SK-N-SH (cell line): ENCODE data around the gene FKBP5. TPM values are rescaled to one million over a fixed set of nuclear protein-coding genes. Genes with fewer than 3 reads are reported as not detected.

Experiments used
- CTCF ChIA-PET: fragments of 300-600, 350-600 bp; formaldehyde crosslinking; extraction: SDS; loops from one replicate; lab custom pipeline; 2021; lab: Yijun Ruan, JAX
- POLR2A ChIA-PET: fragments of 350-600 bp; sonication (Branson Sonifier 250); formaldehyde crosslinking; extraction: SDS; loops from one replicate; lab custom pipeline; 2020; ENCODE audit warnings: antibody characterized with exemption, inconsistent platforms; lab: Yijun Ruan, JAX
- DNase-seq: peaks from one replicate; pipeline ENCODE4 v3.0.0; 2012
- H2AFZ ChIP-seq: fragments of 200-600 bp; sonication (generic); 2 replicates; pipeline ENCODE4 v1.8.1; 2016; ENCODE audit warnings: antibody characterized with exemption, mild to moderate bottlenecking, low read depth
- H3F3A ChIP-seq: fragments of 200-600 bp; sonication (generic); replicated peaks from 2 replicates; pipeline ENCODE3; 2016; ENCODE audit warnings: antibody characterized with exemption, mild to moderate bottlenecking; ENCODE audit not compliant: insufficient read depth
- H3K27ac ChIP-seq, 2 experiments: fragments of 200-500 bp in 1 of 2; fragments of 200-600 bp in 1 of 2; sonication (Bioruptor generic) in 1 of 2; sonication (generic), shearing (Covaris generic) in 1 of 2; 2 replicates each; pipeline versions ENCODE4 v1.5.1 to v1.6.1; 2014 to 2016; ENCODE audit warnings: low read depth in 2 of 2, inconsistent platforms in 1 of 2, low read length in 1 of 2, mild to moderate bottlenecking in 1 of 2, mixed read lengths in 1 of 2
- H3K27me3 ChIP-seq: fragments of 200-600 bp; sonication (generic), shearing (Covaris generic); 2 replicates; pipeline ENCODE4 v1.6.1; 2016; ENCODE audit warnings: mixed run types; ENCODE audit not compliant: insufficient read depth
- H3K36me3 ChIP-seq, 2 experiments: fragments of 200-500 bp in 1 of 2; fragments of 200-600 bp in 1 of 2; sonication (Bioruptor generic) in 1 of 2; sonication (generic) in 1 of 2; replicated peaks in 1 of 2; 2 replicates each; pipeline versions ENCODE3 to v1.5.1; 2014 to 2016; ENCODE audit warnings: low read length in 1 of 2, mild to moderate bottlenecking in 1 of 2; ENCODE audit not compliant: insufficient read depth in 2 of 2, control insufficient read depth in 1 of 2
- H3K4me1 ChIP-seq, 2 experiments: fragments of 200-500 bp in 1 of 2; fragments of 200-600 bp in 1 of 2; sonication (Bioruptor generic) in 1 of 2; sonication (generic), shearing (Covaris generic) in 1 of 2; 2 replicates each; pipeline versions ENCODE4 v1.5.1 to v1.6.1; 2014 to 2016; ENCODE audit warnings: low read depth in 1 of 2, low read length in 1 of 2, mixed run types in 1 of 2; ENCODE audit not compliant: insufficient read depth in 2 of 2, control insufficient read depth in 1 of 2
- H3K4me2 ChIP-seq: fragments of 200-600 bp; sonication (generic), shearing (Covaris generic); 2 replicates; pipeline ENCODE4 v1.6.1; 2017; ENCODE audit warnings: mixed run types
- H3K4me3 ChIP-seq, 2 experiments: fragments of 200-500 bp in 1 of 2; fragments of 200-600 bp in 1 of 2; sonication (Bioruptor generic) in 1 of 2; sonication (generic), shearing (Covaris generic) in 1 of 2; 2 replicates each; pipeline versions ENCODE4 v1.5.1 to v1.8.1; 2014 to 2016; ENCODE audit warnings: low read depth in 2 of 2, inconsistent platforms in 1 of 2, low read length in 1 of 2, mild to moderate bottlenecking in 1 of 2, mixed read lengths in 1 of 2, moderate library complexity in 1 of 2
- H3K79me2 ChIP-seq: fragments of 200-600 bp; sonication (generic); 2 replicates; pipeline ENCODE4 v1.8.1; 2017; ENCODE audit warnings: mild to moderate bottlenecking; ENCODE audit not compliant: insufficient read depth
- H3K9ac ChIP-seq: fragments of 200-600 bp; sonication (generic); 2 replicates; pipeline ENCODE4 v1.6.1; 2017; ENCODE audit warnings: mixed run types
- H3K9me2 ChIP-seq: fragments of 200-600 bp; sonication (generic); 2 replicates; pipeline ENCODE4 v1.6.1; 2017; ENCODE audit warnings: mixed run types
- H3K9me3 ChIP-seq: fragments of 200-600 bp; sonication (generic); 2 replicates; pipeline ENCODE4 v1.6.1; 2017; ENCODE audit warnings: mixed run types, mild to moderate bottlenecking, moderate library complexity
- H4K20me1 ChIP-seq: fragments of 200-600 bp; sonication (generic); 2 replicates; pipeline ENCODE4 v1.6.1; 2017; ENCODE audit warnings: mild to moderate bottlenecking, mixed run types; ENCODE audit not compliant: insufficient read depth
- CHD2 ChIP-seq: fragments of 150-350 bp; IDR thresholded peaks from 2 replicates; pipeline ENCODE4 v1.6.1; 2018; ENCODE audit warnings: low read length; ENCODE audit not compliant: partially characterized antibody
- ELF1 ChIP-seq: IDR thresholded peaks from 2 replicates; pipeline ENCODE4 v1.4.0; 2012
- FOSL2 ChIP-seq: IDR thresholded peaks from 2 replicates; pipeline ENCODE4 v1.4.0; 2012; ENCODE audit warnings: low read depth, mild to moderate bottlenecking, moderate library complexity, borderline replicate concordance
- FOXM1 ChIP-seq: IDR thresholded peaks from 2 replicates; pipeline ENCODE4 v1.4.0; 2012; ENCODE audit warnings: low read depth, mild to moderate bottlenecking
- GABPA ChIP-seq: IDR thresholded peaks from 2 replicates; pipeline ENCODE4 v1.4.0; 2012; ENCODE audit warnings: low read depth, mild to moderate bottlenecking
- GATA2 ChIP-seq: sonication (generic); formaldehyde crosslinking; IDR thresholded peaks from 2 replicates; pipeline ENCODE4 v1.5.0; 2020; ENCODE audit warnings: mild to moderate bottlenecking, missing genetic modification reagents
- IRF3 ChIP-seq: fragments of 150-350 bp; IDR thresholded peaks from 2 replicates; pipeline ENCODE4 v1.6.1; 2016; ENCODE audit warnings: mild to moderate bottlenecking, low read depth, low read length
- JUND ChIP-seq: IDR thresholded peaks from 2 replicates; pipeline ENCODE4 v1.4.0; 2012
- NFIC ChIP-seq: IDR thresholded peaks from 2 replicates; pipeline ENCODE4 v1.4.0; 2012; ENCODE audit warnings: borderline replicate concordance
- NRF1 ChIP-seq: IDR thresholded peaks from 2 replicates; pipeline ENCODE4 v1.6.1; 2012; ENCODE audit warnings: low read depth, mild to moderate bottlenecking, low read length
- REST ChIP-seq: IDR thresholded peaks from 2 replicates; pipeline ENCODE4 v1.6.1; 2012; ENCODE audit warnings: mild to moderate bottlenecking, low read depth, low read length, moderate library complexity
- RFX5 ChIP-seq: IDR thresholded peaks from 2 replicates; pipeline ENCODE4 v1.6.1; 2012; ENCODE audit warnings: mild to moderate bottlenecking, improper control_type of control experiment, low read length
- SIN3A ChIP-seq: IDR thresholded peaks from 2 replicates; pipeline ENCODE4 v1.6.1; 2012; ENCODE audit warnings: low read depth, mild to moderate bottlenecking, low read length, moderate library complexity, borderline replicate concordance
- SMC3 ChIP-seq: IDR thresholded peaks from 2 replicates; pipeline ENCODE4 v1.6.1; 2012; ENCODE audit warnings: low read depth, low read length, improper control_type of control experiment
- ZBTB33 ChIP-seq: IDR thresholded peaks from 2 replicates; pipeline ENCODE4 v1.4.0; 2012; ENCODE audit warnings: low read depth, borderline replicate concordance
- WGBS: methylation state at CpG from one replicate; pipeline ENCODE4 v1.1.6; 2017; ENCODE audit warnings: low lambda C conversion rate; 5-methylcytosine and 5-hydroxymethylcytosine counted together
- polyA plus RNA-seq, 3 experiments: library from polyadenylated mRNA; depleted of rRNA; stranded (reverse); fragments of >200 nt; gene quantifications; 2 replicates each; pipeline ENCODE4 v1.2.3, GENCODE V29; 2012
- TF ChIP-seq, protein P1 (sequence below): IDR thresholded peaks from 2 replicates; pipeline ENCODE4 v1.4.0; 2012; ENCODE audit warnings: low read depth, borderline replicate concordance

FKBP5 gene
- polyA plus RNA-seq, 1 of the 3 experiments (the other 2 are of a cell fraction): 5.1 TPM

GRCh38 chr6:35550437-35550836 lies 138.3 kb downstream of the FKBP5 start:
- CTCF ChIA-PET: interaction anchor here (0.5 to 2.7 kb wide), 4 partner anchors 8 to 1756 kb away, joined by 3 to 18 read pairs (median 4); partner anchors contain the start of gene RPL10A
- Histone ChIP-seq H4K20me1 (no peaks in the 10 kb centered on the region), H3K79me2 (no peaks in the 10 kb centered on the region), H3K9me2 (no peaks in the 10 kb centered on the region), H3K4me1 (no peaks in the 10 kb centered on the region), H3K4me2 (no peak overlapping the region), H3K4me3 (no peak overlapping the region), H3K9ac (no peak overlapping the region), H2AFZ (no peak overlapping the region), H3K9me3 (no peaks in the 10 kb centered on the region), H3K36me3 (no peaks in the 10 kb centered on the region), H3F3A (peaks cover 4% of the 10 kb centered on the region), H3K27ac (no peak overlapping the region), H3K27me3 (no peaks in the 10 kb centered on the region; the same call in 1 of the 2 replicates)
- DNase-seq: no peak
- POLR2A ChIA-PET: no interaction called here
- WGBS: 3% methylated on average over 1 of the region's 1 CpG
- no peak for TF ChIP-seq ELF1
- no peak for TF ChIP-seq FOXM1
- TF ChIP-seq, protein P1, sequence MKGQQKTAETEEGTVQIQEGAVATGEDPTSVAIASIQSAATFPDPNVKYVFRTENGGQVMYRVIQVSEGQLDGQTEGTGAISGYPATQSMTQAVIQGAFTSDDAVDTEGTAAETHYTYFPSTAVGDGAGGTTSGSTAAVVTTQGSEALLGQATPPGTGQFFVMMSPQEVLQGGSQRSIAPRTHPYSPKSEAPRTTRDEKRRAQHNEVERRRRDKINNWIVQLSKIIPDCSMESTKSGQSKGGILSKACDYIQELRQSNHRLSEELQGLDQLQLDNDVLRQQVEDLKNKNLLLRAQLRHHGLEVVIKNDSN: no peak
- TF ChIP-seq NFIC: no peak
- no peak for TF ChIP-seq SIN3A
- TF ChIP-seq JUND: no peak
- no peak for TF ChIP-seq IRF3
- TF ChIP-seq GABPA: no peak
- no peak for TF ChIP-seq FOSL2
- TF ChIP-seq CHD2: no peak
- no peak for TF ChIP-seq NRF1
- no peak for TF ChIP-seq GATA2 (CRISPR knock-in tag)
- no peak for TF ChIP-seq REST
- no peak for TF ChIP-seq ZBTB33
- TF ChIP-seq RFX5: no peak
- TF ChIP-seq SMC3: no peak
